HEK293 (cell line): ENCODE data around the gene ZSCAN12.

Source experiments
- CTCF ChIA-PET: fragments of 350-600 bp; formaldehyde crosslinking; extraction: SDS; loops from one replicate; lab custom pipeline; 2021; ENCODE audit warnings: antibody characterized with exemption; lab: Yijun Ruan, JAX
- POLR2A ChIA-PET: fragments of 300-600 bp; formaldehyde crosslinking; extraction: SDS; loops from one replicate; lab custom pipeline; 2020; ENCODE audit warnings: antibody characterized with exemption, inconsistent platforms; lab: Yijun Ruan, JAX
- H3K27ac ChIP-seq: fragments of 200-500 bp; sonication (Bioruptor generic); 2 replicates; pipeline ENCODE4 v1.5.1; 2014; ENCODE audit warnings: low read depth, low read length, control low read depth, inconsistent platforms; ENCODE audit errors: extremely low read depth
- H3K36me3 ChIP-seq, 2 experiments: fragments of 200-500 bp in 1 of 2; sonication (Bioruptor generic) in 1 of 2; 1 replicate in 1 of 2; 2 replicates in 1 of 2; pipeline ENCODE4 v1.5.1; 2014 to 2017; ENCODE audit warnings: inconsistent platforms in 2 of 2, low read length in 2 of 2; ENCODE audit not compliant: control insufficient read depth in 2 of 2, insufficient read depth in 1 of 2
- H3K4me1 ChIP-seq: fragments of 200-500 bp; sonication (Bioruptor generic); 2 replicates; pipeline ENCODE4 v1.5.1; 2014; ENCODE audit warnings: mild to moderate bottlenecking, low read length, inconsistent platforms; ENCODE audit not compliant: control insufficient read depth, insufficient read depth
- H3K4me3 ChIP-seq: 2 replicates; pipeline ENCODE4 v1.5.1; 2011; ENCODE audit warnings: low read depth, mild to moderate bottlenecking, control low read depth, low read length, moderate library complexity
- H3K9me3 ChIP-seq: fragments of 200-500 bp; sonication (Bioruptor generic); 2 replicates; pipeline ENCODE4 v1.5.1; 2014; ENCODE audit warnings: low read depth, low read length, inconsistent platforms; ENCODE audit not compliant: control insufficient read depth, insufficient read depth
- BCL11B ChIP-seq: fragments of 450-650 bp; formaldehyde crosslinking; IDR thresholded peaks from 2 replicates; pipeline ENCODE4 v1.5.1; 2016; ENCODE audit warnings: low read depth, missing biosample characterization, missing genetic modification characterization
- HOXA7 ChIP-seq: sonication (generic); formaldehyde crosslinking; IDR thresholded peaks from 2 replicates; pipeline ENCODE4 v1.8.1; 2022; ENCODE audit warnings: missing genetic modification reagents, borderline replicate concordance
- SETDB1 ChIP-seq: IDR thresholded peaks from one replicate; pipeline ENCODE4 v1.6.1; 2017; ENCODE audit warnings: mild to moderate bottlenecking, low read length, moderate library complexity, mixed read lengths; ENCODE audit not compliant: insufficient read length
- SP7 ChIP-seq: fragments of 450-650 bp; formaldehyde crosslinking; IDR thresholded peaks from 2 replicates; pipeline ENCODE4 v1.5.1; 2016; ENCODE audit warnings: missing biosample characterization, missing genetic modification characterization
- WT1 ChIP-seq: fragments of 450-650 bp; formaldehyde crosslinking; IDR thresholded peaks from 2 replicates; pipeline ENCODE4 v1.5.1; 2016; ENCODE audit warnings: missing biosample characterization, missing genetic modification characterization
- YY2 ChIP-seq: fragments of 450-650 bp; formaldehyde crosslinking; IDR thresholded peaks from 2 replicates; pipeline ENCODE4 v1.5.1; 2016; ENCODE audit warnings: missing biosample characterization, missing genetic modification characterization
- ZBTB1 ChIP-seq: fragments of 450-650 bp; formaldehyde crosslinking; IDR thresholded peaks from 2 replicates; pipeline ENCODE4 v1.5.1; 2016; ENCODE audit warnings: missing biosample characterization, missing genetic modification characterization
- ZEB2 ChIP-seq: fragments of 450-650 bp; formaldehyde crosslinking; IDR thresholded peaks from 2 replicates; pipeline ENCODE4 v1.5.1; 2016; ENCODE audit warnings: missing biosample characterization, missing genetic modification characterization
- ZNF114 ChIP-seq: fragments of 450-650 bp; formaldehyde crosslinking; IDR thresholded peaks from 2 replicates; pipeline ENCODE4 v1.5.0; 2017; ENCODE audit warnings: missing biosample characterization, missing genetic modification characterization
- ZNF133 ChIP-seq: fragments of 450-650 bp; formaldehyde crosslinking; IDR thresholded peaks from 2 replicates; pipeline ENCODE4 v1.5.1; 2016; ENCODE audit warnings: missing biosample characterization, missing genetic modification characterization
- ZNF169 ChIP-seq: fragments of 450-650 bp; formaldehyde crosslinking; IDR thresholded peaks from 2 replicates; pipeline ENCODE4 v1.5.1; 2016; ENCODE audit warnings: missing biosample characterization, missing genetic modification characterization
- ZNF175 ChIP-seq: fragments of 450-650 bp; formaldehyde crosslinking; IDR thresholded peaks from 2 replicates; pipeline ENCODE4 v1.5.1; 2016; ENCODE audit warnings: missing biosample characterization, missing genetic modification characterization
- ZNF19 ChIP-seq: fragments of 450-650 bp; formaldehyde crosslinking; IDR thresholded peaks from 2 replicates; pipeline ENCODE4; 2016; ENCODE audit warnings: missing biosample characterization, missing genetic modification characterization, low read depth
- ZNF37A ChIP-seq: fragments of 450-650 bp; IDR thresholded peaks from 2 replicates; pipeline ENCODE4 v1.5.1; 2018; ENCODE audit warnings: missing biosample characterization, missing genetic modification characterization
- ZNF501 ChIP-seq: fragments of 450-650 bp; formaldehyde crosslinking; IDR thresholded peaks from 2 replicates; pipeline ENCODE4 v1.5.1; 2016; ENCODE audit warnings: missing biosample characterization, missing genetic modification characterization
- ZNF555 ChIP-seq: fragments of 450-650 bp; formaldehyde crosslinking; conservative IDR thresholded peaks from 2 replicates; pipeline ENCODE4 v1.5.1; 2017; ENCODE audit warnings: missing biosample characterization, mild to moderate bottlenecking, missing genetic modification characterization, inconsistent platforms
- ZNF623 ChIP-seq: fragments of 450-650 bp; formaldehyde crosslinking; IDR thresholded peaks from 2 replicates; pipeline ENCODE4 v1.5.1; 2016; ENCODE audit warnings: missing biosample characterization, missing genetic modification characterization
- ZNF639 ChIP-seq: fragments of 450-650 bp; formaldehyde crosslinking; IDR thresholded peaks from 2 replicates; pipeline ENCODE4 v1.5.1; 2016; ENCODE audit warnings: missing biosample characterization, missing genetic modification characterization
- ZNF645 ChIP-seq: fragments of 450-650 bp; formaldehyde crosslinking; IDR thresholded peaks from 2 replicates; pipeline ENCODE4; 2016; ENCODE audit warnings: missing biosample characterization, missing genetic modification characterization
- ZNF707 ChIP-seq: fragments of 450-650 bp; formaldehyde crosslinking; IDR thresholded peaks from 2 replicates; pipeline ENCODE4 v1.5.1; 2016; ENCODE audit warnings: missing biosample characterization, missing genetic modification characterization
- ZNF76 ChIP-seq: fragments of 450-650 bp; formaldehyde crosslinking; IDR thresholded peaks from 2 replicates; pipeline ENCODE4; 2016; ENCODE audit warnings: low read depth, missing biosample characterization, missing genetic modification characterization, borderline replicate concordance
- ZNF791 ChIP-seq: fragments of 450-650 bp; formaldehyde crosslinking; IDR thresholded peaks from 2 replicates; pipeline ENCODE4 v1.5.1; 2016; ENCODE audit warnings: missing biosample characterization, missing genetic modification characterization
- ZNF837 ChIP-seq: fragments of 450-650 bp; formaldehyde crosslinking; IDR thresholded peaks from 2 replicates; pipeline ENCODE4 v1.5.1; 2016; ENCODE audit warnings: missing biosample characterization, missing genetic modification characterization
- ZSCAN30 ChIP-seq: fragments of 450-650 bp; IDR thresholded peaks from 2 replicates; pipeline ENCODE4 v1.5.1; 2018; ENCODE audit warnings: missing biosample characterization, mild to moderate bottlenecking, missing genetic modification characterization, moderate library complexity
- TF ChIP-seq, protein P1 (sequence below): fragments of 450-650 bp; formaldehyde crosslinking; IDR thresholded peaks from 2 replicates; pipeline ENCODE4 v1.5.1; 2016; ENCODE audit warnings: missing biosample characterization, missing genetic modification characterization
- TF ChIP-seq, protein P2 (sequence below): IDR thresholded peaks from 2 replicates; pipeline ENCODE4 v1.6.1; 2011; ENCODE audit warnings: mild to moderate bottlenecking, low read depth, low read length, borderline replicate concordance
- TF ChIP-seq, protein P3 (sequence below): fragments of 450-650 bp; formaldehyde crosslinking; IDR thresholded peaks from 2 replicates; pipeline ENCODE4 v1.5.1; 2016; ENCODE audit warnings: missing biosample characterization, missing genetic modification characterization

The ZSCAN12 gene

DNA sequence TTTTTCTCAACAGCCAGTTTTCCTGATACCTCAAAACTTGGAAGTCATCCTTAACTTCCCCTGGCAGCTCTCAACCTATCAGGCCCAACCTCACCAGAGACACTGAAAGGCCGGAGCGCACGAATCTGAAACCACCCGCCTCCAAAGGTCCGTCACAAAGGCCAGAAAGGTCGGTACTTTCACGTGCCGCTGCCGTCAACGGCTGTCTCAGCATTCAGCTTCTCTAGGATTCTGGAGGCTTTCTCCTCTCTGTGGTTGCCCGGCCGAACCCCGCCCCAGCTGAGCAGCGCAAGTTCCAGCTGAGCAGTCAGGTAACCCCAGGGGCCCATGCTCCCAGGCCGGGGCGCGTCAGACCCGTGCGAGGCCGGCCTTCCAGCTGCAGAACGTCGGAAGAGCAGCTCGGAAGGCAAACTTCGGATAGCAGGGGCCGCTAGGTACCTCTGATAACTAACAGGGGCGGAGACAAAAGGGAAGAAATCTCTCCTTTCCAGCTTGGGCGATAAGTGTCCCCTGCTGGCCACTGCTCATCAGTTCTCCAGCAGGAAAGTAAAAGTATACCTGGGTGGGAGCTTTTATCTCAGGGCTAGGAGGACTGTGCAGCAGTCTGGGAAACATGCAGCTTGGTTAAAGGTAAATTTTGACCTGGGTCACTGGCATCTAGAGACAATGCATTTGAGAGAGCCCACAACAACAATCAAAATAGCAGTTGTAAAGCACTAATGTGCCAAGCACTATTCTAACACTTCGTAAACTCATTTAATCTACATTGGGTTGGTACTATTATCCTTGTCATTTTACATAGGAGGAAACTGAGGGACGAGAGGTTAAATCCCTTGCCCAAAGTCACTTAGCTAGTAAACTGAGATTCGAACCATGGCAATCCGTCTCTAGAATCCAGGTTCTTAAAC is 16.1 kb downstream of the ZSCAN12 start:
- POLR2A ChIA-PET: no interaction called here
- Histone ChIP-seq H3K27ac (no peak overlapping the region), H3K36me3 (peaks cover 52 to 94% of the 10 kb centered on the region in 2 experiments), H3K9me3 (no peaks in the 10 kb centered on the region), H3K4me3 (no peak overlapping the region)
- TF ChIP-seq ZNF555 (tag by site-specific recombination): no peak
- no peak for TF ChIP-seq ZNF501 (tag by site-specific recombination)
- no peak for TF ChIP-seq ZNF837 (tag by site-specific recombination)
- TF ChIP-seq, all 188 proteins: peak for 0
- H3K4me1 ChIP-seq: no peaks in the 10 kb centered on the region
- CTCF ChIA-PET: interaction anchor here (0.6 to 1.7 kb wide), 8 partner anchors 10 to 538 kb away, joined by 3 to 7 read pairs (median 4); no protein-coding TSS in a partner anchor

DNA sequence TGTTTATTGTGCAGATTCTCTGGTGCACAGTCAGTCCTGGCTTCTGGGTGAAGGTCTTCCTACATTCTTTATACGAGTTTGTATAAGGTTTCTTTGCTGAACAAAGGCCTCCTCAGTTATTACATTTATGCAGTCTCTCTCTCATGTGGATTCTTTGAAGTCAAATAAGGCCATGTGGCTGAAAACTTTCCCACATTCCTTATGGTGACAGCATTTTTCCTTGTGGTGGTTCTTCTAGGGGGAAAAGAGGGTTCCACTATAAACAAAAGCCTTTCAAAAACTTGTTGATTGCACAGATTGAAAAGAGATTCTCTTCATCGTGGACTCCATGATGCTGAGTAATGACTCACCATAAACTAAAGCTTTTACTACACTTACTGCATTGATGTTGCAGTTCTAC is 19.2 kb downstream of the ZSCAN12 start:
- H3K9me3 ChIP-seq: no peaks in the 10 kb centered on the region
- H3K36me3 ChIP-seq: peaks cover 50 to 81% of the 10 kb centered on the region in 2 experiments
- CTCF ChIA-PET: no interaction called here
- TF ChIP-seq ZNF133 (tag by site-specific recombination) (no peak), ZNF114 (no peak), BCL11B (tag by site-specific recombination) (no peak), ZNF639 (tag by site-specific recombination) (no peak), ZNF76 (tag by site-specific recombination) (no peak), ZEB2 (tag by site-specific recombination) (no peak), HOXA7 (CRISPR knock-in tag) (no peak), ZNF37A (tag by site-specific recombination) (no peak), WT1 (tag by site-specific recombination) (no peak), ZNF791 (tag by site-specific recombination) (no peak), ZNF623 (tag by site-specific recombination) (no peak), ZNF169 (tag by site-specific recombination) (no peak), ZNF707 (tag by site-specific recombination) (no peak), SETDB1 (no peak), ZNF645 (tag by site-specific recombination) (no peak), YY2 (tag by site-specific recombination) (no peak), ZNF175 (tag by site-specific recombination) (no peak), SP7 (no peak)
- TF ChIP-seq, all 188 proteins: peak for 0
- POLR2A ChIA-PET: no interaction called here
- no peaks in the 10 kb centered on the region for H3K4me1 ChIP-seq
- no peak overlapping the region for H3K27ac ChIP-seq
- no peak overlapping the region for H3K4me3 ChIP-seq

DNA sequence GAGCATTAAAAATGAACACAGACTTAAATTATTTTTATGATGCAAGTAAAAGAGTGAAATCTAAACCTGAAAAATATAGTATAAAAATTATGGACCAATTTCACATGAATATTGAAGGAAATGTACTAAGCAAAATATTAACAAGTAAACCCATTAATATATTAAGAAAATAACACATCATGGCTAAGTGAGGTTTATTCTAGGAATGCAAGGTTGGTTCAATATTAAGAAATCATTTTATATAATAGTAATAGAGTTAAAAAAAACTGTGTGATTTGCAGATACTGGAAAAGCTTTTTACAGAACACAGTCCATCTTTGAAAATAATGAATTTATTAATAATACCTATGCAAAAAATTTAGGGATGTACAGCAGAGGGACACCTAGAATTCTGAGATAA is 20.9 kb downstream of the ZSCAN12 start:
- ChIA-PET CTCF (interaction anchor here (0.6 kb wide), 1 partner anchor 88 kb away, joined by 6 read pairs; no protein-coding TSS in a partner anchor), POLR2A (no interaction called here)
- Histone ChIP-seq H3K4me1 (no peaks in the 10 kb centered on the region), H3K9me3 (no peaks in the 10 kb centered on the region), H3K4me3 (no peak overlapping the region), H3K36me3 (peaks cover 46 to 65% of the 10 kb centered on the region in 2 experiments), H3K27ac (no peak overlapping the region)
- no peak for TF ChIP-seq ZBTB1 (tag by site-specific recombination)
- TF ChIP-seq, protein P1, sequence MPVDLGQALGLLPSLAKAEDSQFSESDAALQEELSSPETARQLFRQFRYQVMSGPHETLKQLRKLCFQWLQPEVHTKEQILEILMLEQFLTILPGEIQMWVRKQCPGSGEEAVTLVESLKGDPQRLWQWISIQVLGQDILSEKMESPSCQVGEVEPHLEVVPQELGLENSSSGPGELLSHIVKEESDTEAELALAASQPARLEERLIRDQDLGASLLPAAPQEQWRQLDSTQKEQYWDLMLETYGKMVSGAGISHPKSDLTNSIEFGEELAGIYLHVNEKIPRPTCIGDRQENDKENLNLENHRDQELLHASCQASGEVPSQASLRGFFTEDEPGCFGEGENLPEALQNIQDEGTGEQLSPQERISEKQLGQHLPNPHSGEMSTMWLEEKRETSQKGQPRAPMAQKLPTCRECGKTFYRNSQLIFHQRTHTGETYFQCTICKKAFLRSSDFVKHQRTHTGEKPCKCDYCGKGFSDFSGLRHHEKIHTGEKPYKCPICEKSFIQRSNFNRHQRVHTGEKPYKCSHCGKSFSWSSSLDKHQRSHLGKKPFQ (tag by site-specific recombination): no peak
- TF ChIP-seq, protein P2, sequence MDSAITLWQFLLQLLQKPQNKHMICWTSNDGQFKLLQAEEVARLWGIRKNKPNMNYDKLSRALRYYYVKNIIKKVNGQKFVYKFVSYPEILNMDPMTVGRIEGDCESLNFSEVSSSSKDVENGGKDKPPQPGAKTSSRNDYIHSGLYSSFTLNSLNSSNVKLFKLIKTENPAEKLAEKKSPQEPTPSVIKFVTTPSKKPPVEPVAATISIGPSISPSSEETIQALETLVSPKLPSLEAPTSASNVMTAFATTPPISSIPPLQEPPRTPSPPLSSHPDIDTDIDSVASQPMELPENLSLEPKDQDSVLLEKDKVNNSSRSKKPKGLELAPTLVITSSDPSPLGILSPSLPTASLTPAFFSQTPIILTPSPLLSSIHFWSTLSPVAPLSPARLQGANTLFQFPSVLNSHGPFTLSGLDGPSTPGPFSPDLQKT: no peak
- no peak for TF ChIP-seq ZNF19 (tag by site-specific recombination)
- TF ChIP-seq, protein P3, sequence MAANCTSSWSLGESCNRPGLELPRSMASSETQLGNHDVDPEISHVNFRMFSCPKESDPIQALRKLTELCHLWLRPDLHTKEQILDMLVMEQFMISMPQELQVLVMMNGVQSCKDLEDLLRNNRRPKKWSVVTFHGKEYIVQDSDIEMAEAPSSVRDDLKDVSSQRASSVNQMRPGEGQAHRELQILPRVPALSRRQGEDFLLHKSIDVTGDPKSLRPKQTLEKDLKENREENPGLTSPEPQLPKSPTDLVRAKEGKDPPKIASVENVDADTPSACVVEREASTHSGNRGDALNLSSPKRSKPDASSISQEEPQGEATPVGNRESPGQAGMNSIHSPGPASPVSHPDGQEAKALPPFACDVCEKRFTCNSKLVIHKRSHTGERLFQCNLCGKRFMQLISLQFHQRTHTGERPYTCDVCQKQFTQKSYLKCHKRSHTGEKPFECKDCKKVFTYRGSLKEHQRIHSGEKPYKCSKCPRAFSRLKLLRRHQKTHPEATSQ: no peak
- no peak for TF ChIP-seq ZSCAN30
